HepG2 (cell line): ENCODE results near the gene IMPDH2. TPM values are rescaled to one million over a fixed set of nuclear protein-coding genes. Genes with fewer than 3 reads are reported as not detected.

Source experiments
- ATAC-seq: fragments of 200-7000 bp; cut with Tn5 transposase; 3 replicates; pipeline ENCODE4 v1.9.1; 2020; ENCODE audit warnings: mild to moderate bottlenecking, moderate library complexity
- Bru-seq: library from RNA; stranded (reverse); fragments of 400-500 nt; gene quantifications from one replicate; lab custom pipeline; 2021; lab: Mats Ljungman, UMichigan
- BruChase-seq, 2 experiments: library from RNA; stranded (reverse); fragments of 400-500 nt; gene quantifications; one replicate each; lab custom pipeline; 2021; lab: Mats Ljungman, UMichigan
- BruUV-seq: library from RNA; stranded (reverse); fragments of 400-500 nt; replicated peaks from 2 replicates; lab custom pipeline; 2021; lab: Mats Ljungman, UMichigan
- CTCF ChIA-PET: fragments of 300-600 bp; formaldehyde crosslinking; extraction: SDS; loops from one replicate; lab custom pipeline; 2021; ENCODE audit warnings: low total read pairs, inconsistent platforms, low intra/inter-chr PET ratio; lab: Yijun Ruan, JAX
- POLR2A ChIA-PET: fragments of 350-600 bp; sonication (Branson Sonifier 250); formaldehyde crosslinking; loops from one replicate; lab custom pipeline; 2020; ENCODE audit warnings: antibody characterized with exemption, inconsistent platforms; lab: Yijun Ruan, JAX
- DNase-seq: peaks from one replicate; pipeline ENCODE4 v3.0.0-alpha.2; 2015; ENCODE audit warnings: low spot score
- FAIRE-seq: peaks from 3 replicates; lab custom pipeline; 2011; peaks lifted over from hg19 to GRCh38; lab: Jason Lieb, UNC
- H2AFZ ChIP-seq: one replicate; pipeline ENCODE4 v1.6.1; 2011; ENCODE audit warnings: low read length, inconsistent platforms
- H3K27ac ChIP-seq: fragments of 300-600 bp; 3 replicates; pipeline ENCODE4 v1.8.0; 2011; ENCODE audit warnings: mixed run types, mild to moderate bottlenecking, mixed read lengths, low read length, inconsistent platforms; ENCODE audit not compliant: insufficient read depth; ENCODE audit errors: extremely low read length
- H3K27me3 ChIP-seq, 2 experiments: fragments of 200-600 bp in 1 of 2; 2 replicates in 1 of 2; 3 replicates in 1 of 2; pipeline versions ENCODE4 v1.6.0 to v1.8.0; 2011; ENCODE audit warnings: low read length in 2 of 2, mild to moderate bottlenecking in 2 of 2, moderate library complexity in 2 of 2, inconsistent platforms in 1 of 2; ENCODE audit not compliant: insufficient read depth in 2 of 2, control insufficient read depth in 1 of 2
- H3K36me3 ChIP-seq, 2 experiments: fragments of 200-600 bp in 1 of 2; replicated peaks in 1 of 2; 2 replicates in 1 of 2; 3 replicates in 1 of 2; pipeline versions ENCODE4 v1.5.1 to v1.8.0; 2011; ENCODE audit warnings: low read length in 2 of 2, inconsistent platforms in 1 of 2; ENCODE audit not compliant: insufficient read depth in 2 of 2, control insufficient read depth in 1 of 2
- H3K4me1 ChIP-seq: 2 replicates; pipeline ENCODE4 v1.5.1; 2012; ENCODE audit warnings: low read length, inconsistent platforms; ENCODE audit not compliant: insufficient read depth
- H3K4me2 ChIP-seq: 2 replicates; pipeline ENCODE4 v1.6.0; 2011; ENCODE audit warnings: low read depth, low read length, inconsistent platforms
- H3K4me3 ChIP-seq, 3 experiments: fragments of 200-600 bp in 1 of 3; sonication (generic), shearing (Covaris generic) in 1 of 3; replicated peaks in 1 of 3; 2 replicates each; pipeline ENCODE4 v1.5.1; 2011 to 2016; ENCODE audit warnings: low read length in 3 of 3, inconsistent platforms in 2 of 3, low read depth in 2 of 3, mild to moderate bottlenecking in 2 of 3, control low read depth in 1 of 3, mixed read lengths in 1 of 3; ENCODE audit not compliant: insufficient read depth in 1 of 3
- H3K79me2 ChIP-seq: one replicate; pipeline ENCODE4 v1.6.1; 2011; ENCODE audit warnings: low read length, inconsistent platforms; ENCODE audit not compliant: insufficient read depth
- H3K9ac ChIP-seq: 2 replicates; pipeline ENCODE4 v1.6.0; 2011; ENCODE audit warnings: mild to moderate bottlenecking, low read depth, low read length, inconsistent platforms; ENCODE audit not compliant: insufficient read depth
- H3K9me3 ChIP-seq: 2 replicates; pipeline ENCODE4 v1.5.1; 2012; ENCODE audit warnings: mild to moderate bottlenecking, low read length
- H4K20me1 ChIP-seq: 2 replicates; pipeline ENCODE4 v1.6.0; 2011; ENCODE audit warnings: inconsistent platforms, mild to moderate bottlenecking, low read length, moderate library complexity; ENCODE audit not compliant: insufficient read depth
- ARID2 ChIP-seq: sonication (generic); formaldehyde crosslinking; IDR thresholded peaks from 2 replicates; pipeline ENCODE4 v1.8.1; 2022; ENCODE audit warnings: mild to moderate bottlenecking, missing genetic modification reagents, borderline replicate concordance
- IKZF1 ChIP-seq: fragments of 450-650 bp; IDR thresholded peaks from 2 replicates; pipeline ENCODE4 v1.7.1; 2016
- MAFF ChIP-seq: IDR thresholded peaks from 2 replicates; pipeline ENCODE4 v1.6.1; 2011; ENCODE audit warnings: low read depth, low read length, improper control_type of control experiment
- RBM22 ChIP-seq: fragments of 200-400 bp; formaldehyde crosslinking; optimal IDR thresholded peaks from 2 replicates; pipeline ENCODE3; 2017; ENCODE audit warnings: mild to moderate bottlenecking, low read length, moderate library complexity
- SMARCE1 ChIP-seq: fragments of 450-650 bp; IDR thresholded peaks from 2 replicates; pipeline ENCODE4 v1.6.1; 2017; ENCODE audit warnings: borderline replicate concordance
- ZFP36 ChIP-seq: fragments of 150-350 bp; IDR thresholded peaks from 2 replicates; pipeline ENCODE4 v1.6.1; 2018; ENCODE audit warnings: borderline replicate concordance, low read length, low read depth; ENCODE audit not compliant: partially characterized antibody
- ZNF160 ChIP-seq: sonication (generic); formaldehyde crosslinking; IDR thresholded peaks from 2 replicates; pipeline ENCODE4 v1.8.0; 2022; ENCODE audit warnings: mild to moderate bottlenecking, inconsistent platforms, missing genetic modification reagents
- ZNF225 ChIP-seq: sonication (generic); formaldehyde crosslinking; IDR thresholded peaks from 2 replicates; pipeline ENCODE4 v1.4.0; 2020; ENCODE audit warnings: mild to moderate bottlenecking, missing genetic modification reagents
- ZNF607 ChIP-seq: sonication (generic); formaldehyde crosslinking; IDR thresholded peaks from 2 replicates; pipeline ENCODE4 v1.5.1; 2020; ENCODE audit warnings: missing genetic modification reagents, mild to moderate bottlenecking, borderline replicate concordance
- ZNF615 ChIP-seq: sonication (generic); formaldehyde crosslinking; IDR thresholded peaks from 2 replicates; pipeline ENCODE4 v1.5.0; 2020; ENCODE audit warnings: mild to moderate bottlenecking, missing genetic modification reagents, borderline replicate concordance
- ZNF766 ChIP-seq: sonication (generic); formaldehyde crosslinking; IDR thresholded peaks from 2 replicates; pipeline ENCODE4 v1.5.0; 2020; ENCODE audit warnings: missing genetic modification reagents, borderline replicate concordance
- ZNF788 ChIP-seq: sonication (generic); formaldehyde crosslinking; IDR thresholded peaks from 2 replicates; pipeline ENCODE4 v1.5.0; 2020; ENCODE audit warnings: mild to moderate bottlenecking, missing genetic modification reagents, borderline replicate concordance
- WGBS: methylation state at CpG from one replicate; pipeline ENCODE4 v1.1.6; 2017; ENCODE audit warnings: low lambda C conversion rate; 5-methylcytosine and 5-hydroxymethylcytosine counted together
- in situ Hi-C: cut with HindIII; loops from 2 replicates; pipeline ENCODE4 v1.10.0; 2017; ENCODE audit warnings: low pct_unique_long_range_greater_than_20kb; ENCODE audit not compliant: extremely low pct_ligation_motif_present
- intact Hi-C: fragments of 100-400 bp; cut with micrococcal nuclease; formaldehyde crosslinking; loops from one replicate; pipeline ENCODE4 v1.10.0; 2022; ENCODE audit not compliant: unreplicated experiment
- long read RNA-seq, 2 experiments: library from RNA in 1 of 2; library from polyadenylated mRNA in 1 of 2; stranded (forward) in 1 of 2; unstranded in 1 of 2; transcript quantifications; one replicate each; pipeline ENCODE4 v2.0.0, GENCODE V29; 2019 to 2022
- polyA minus RNA-seq, 3 experiments: library from RNA; depleted of rRNA, polyadenylated mRNA; stranded (reverse); fragments of >200 nt; gene quantifications; 2 replicates each; pipeline ENCODE4 v1.2.3, GENCODE V29; 2011; ENCODE audit warnings: low replicate concordance in 1 of 3
- polyA plus RNA-seq, 8 experiments: library from polyadenylated mRNA; depleted of rRNA in 3 of 8; stranded (reverse) in 7 of 8; unstranded in 1 of 8; fragments of >200 nt; fragmentation: Illumina TruSeq in 4 of 8; extraction: Trizol in 4 of 8; gene quantifications; 2 replicates each; pipeline versions ENCODE4 v1.2.1 to v1.2.3, GENCODE V29; 2011 to 2016; ENCODE audit warnings: low read depth in 4 of 8, missing spikeins in 1 of 8, mixed read lengths in 1 of 8; ENCODE audit not compliant: insufficient read depth in 1 of 8
- total RNA-seq, 5 experiments: library from RNA; depleted of rRNA; stranded (reverse); fragments of >200 nt; fragmentation: Illumina TruSeq; extraction: Trizol; gene quantifications; 2 replicates each; pipeline ENCODE4 v1.2.3, GENCODE V29; 2016; ENCODE audit warnings: low read depth in 1 of 5
- TF ChIP-seq, protein P1 (sequence below): sonication (generic); formaldehyde crosslinking; IDR thresholded peaks from 2 replicates; pipeline ENCODE4 v1.5.0; 2020; ENCODE audit warnings: mild to moderate bottlenecking, missing genetic modification reagents, borderline replicate concordance

IMPDH2 gene
- total RNA-seq (2016; rRNA removed; fragmentation: Illumina TruSeq; extraction: Trizol) (260 and 344 TPM in 2 replicates), polyA plus RNA-seq (2011; rRNA removed) (248 and 252 TPM in 2 replicates), polyA minus RNA-seq (2011; rRNA and poly(A)+ RNA removed; ENCODE audit: low replicate concordance) (431 and 698 TPM in 2 replicates), Bru-seq, nascent RNA (percentile 84 among the genes with signal in this experiment), BruChase-seq, experiment 1, labeled RNA remaining after a 6-hour chase (percentile 94 among the genes with signal in this experiment), BruChase-seq, experiment 2, labeled RNA remaining after a 2-hour chase (percentile 88 among the genes with signal in this experiment)
- 94.1 and 106 TPM in 2 replicates for total RNA-seq (2016; cell fraction: cytosol; rRNA removed; fragmentation: Illumina TruSeq; extraction: Trizol; ENCODE audit: low read depth)
- 263 and 346 TPM in 2 replicates for total RNA-seq (2016; cell fraction: insoluble cytoplasmic fraction; rRNA removed; fragmentation: Illumina TruSeq; extraction: Trizol)
- total RNA-seq (2016; cell fraction: membrane; rRNA removed; fragmentation: Illumina TruSeq; extraction: Trizol), result 186 and 193 TPM in 2 replicates
- total RNA-seq (2016; cell fraction: nucleus; rRNA removed; fragmentation: Illumina TruSeq; extraction: Trizol), result 117 and 127 TPM in 2 replicates
- 227 and 254 TPM in 2 replicates for polyA plus RNA-seq (2011; cell fraction: cytosol; rRNA removed)
- polyA plus RNA-seq (2011; cell fraction: nucleus; rRNA removed), result 167 and 184 TPM in 2 replicates
- polyA plus RNA-seq (2012), result 171 and 213 TPM in 2 replicates
- 80.1 and 88.8 TPM in 2 replicates for polyA plus RNA-seq (2016; cell fraction: cytosol; fragmentation: Illumina TruSeq; extraction: Trizol; ENCODE audit: low read depth)
- polyA plus RNA-seq (2016; cell fraction: insoluble cytoplasmic fraction; fragmentation: Illumina TruSeq; extraction: Trizol; ENCODE audit: low read depth), result 319 and 340 TPM in 2 replicates
- polyA plus RNA-seq (2016; cell fraction: membrane; fragmentation: Illumina TruSeq; extraction: Trizol; ENCODE audit: low read depth), result 142 and 165 TPM in 2 replicates
- polyA plus RNA-seq (2016; cell fraction: nucleus; fragmentation: Illumina TruSeq; extraction: Trizol; ENCODE audit: insufficient read depth, low read depth), result 169 and 178 TPM in 2 replicates
- polyA minus RNA-seq (2011; cell fraction: cytosol; rRNA and poly(A)+ RNA removed), result 171 and 193 TPM in 2 replicates
- polyA minus RNA-seq (2011; cell fraction: nucleus; rRNA and poly(A)+ RNA removed), result 84.5 and 109 TPM in 2 replicates
- long read RNA-seq, experiment 1, transcript IMPDH2-201 (14 exons, 1,643 nt), result major isoform, 367 of 433 reads
- long read RNA-seq, experiment 1, partial matches to known transcripts, result 28 of 433 reads
- long read RNA-seq, experiment 1, other reads (novel, unspliced or antisense), result 38 of 433 reads
- long read RNA-seq, experiment 2, transcript IMPDH2-201 (14 exons, 1,643 nt), result major isoform, 422 of 600 reads
- long read RNA-seq, experiment 2, partial matches to known transcripts, result 114 of 600 reads
- long read RNA-seq, experiment 2, other reads (novel, unspliced or antisense), result 63 of 600 reads

DNA sequence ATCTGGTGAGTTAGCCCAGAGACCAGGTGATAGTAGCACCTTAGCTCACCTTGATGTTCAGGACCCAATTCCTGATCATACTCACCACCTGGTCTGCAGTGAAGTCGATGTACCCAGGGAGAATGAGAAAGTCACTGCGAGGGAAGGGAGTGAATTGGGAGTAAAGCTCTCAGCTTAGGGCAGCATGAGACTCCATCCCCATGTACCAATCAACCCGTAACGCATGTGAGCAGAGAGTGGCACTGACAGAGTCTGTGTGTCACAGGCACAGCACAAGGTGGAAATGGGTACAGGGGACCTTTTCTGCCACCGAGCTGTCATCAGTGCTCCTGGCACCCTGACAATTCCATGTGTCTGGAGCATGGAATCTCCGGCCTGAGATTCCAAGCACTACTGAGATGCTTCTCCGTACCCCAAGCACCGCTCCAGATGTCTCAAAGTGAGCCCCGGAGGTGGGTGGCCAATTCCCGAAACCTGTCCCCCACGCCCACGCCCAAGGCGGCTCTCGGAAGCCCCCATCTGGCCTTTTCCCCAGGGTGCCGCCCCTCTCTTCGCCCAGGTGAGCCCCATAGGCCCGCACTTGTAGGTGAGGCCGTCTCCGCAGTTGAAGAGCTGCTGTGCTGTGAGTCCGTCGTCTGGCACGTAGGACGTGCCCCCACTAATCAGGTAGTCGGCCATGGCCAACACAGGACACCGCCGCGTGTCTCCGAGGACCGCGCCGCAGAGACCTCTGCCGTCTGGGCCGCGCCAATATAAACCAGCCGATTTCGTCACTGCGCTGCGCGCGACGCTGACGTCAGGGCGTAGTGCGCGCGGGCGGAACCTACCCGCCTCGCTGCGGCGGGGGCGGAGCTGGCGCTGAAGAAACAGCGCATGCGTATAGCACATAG lies at the start of gene IMPDH2:
Gene IMPDH2, minus strand, starts transcription at position 726 of the 890 bp plus-strand sequence. Its CDS starts 48 bp downstream, at position 678.
- in situ Hi-C loops (no loop called here), intact Hi-C loops (no loop called here)
- peak; percentile 86 for ATAC-seq
- Histone ChIP-seq H4K20me1 (no peaks in the 10 kb centered on the region), H3K79me2 (peaks cover 13% of the 10 kb centered on the region), H3K4me1 (peaks cover 43% of the 10 kb centered on the region), H3K9me3 (no peaks in the 10 kb centered on the region), H3K4me2 (peak within 1 kb of the TSS; percentile 90), H2AFZ (no peak within 1 kb of the TSS), H3K27ac (peak within 1 kb of the TSS; percentile 63), H3K27me3 (no peaks in the 10 kb centered on the region), H3K36me3 (peaks cover 28 to 63% of the 10 kb centered on the region in 2 experiments), H3K9ac (peak within 1 kb of the TSS; percentile 83), H3K4me3 (peak within 1 kb of the TSS; percentile 56 to 78 (median 73))
- ChIA-PET POLR2A (interaction anchor here (0.6 to 2.3 kb wide), 31 partner anchors 8 to 465 kb away, joined by 3 to 40 read pairs (median 5); partner anchors contain the start of genes ARIH2, DALRD3, IP6K2 and KLHDC8B), CTCF (no interaction called here)
- BruUV-seq, result TSS peak; percentile 64
- 7% methylated on average over 9 of the region's 55 CpGs for WGBS
- peak; percentile 85 for FAIRE-seq
- DNase-seq, result peak; percentile 82
- peak; percentile 76; the same call in 1 of the 2 replicates for TF ChIP-seq ZNF160 (CRISPR knock-in tag)
- peak; percentile 73; the same call in 1 of the 2 replicates for TF ChIP-seq ZNF225
- TF ChIP-seq SMARCE1, result no peak
- peak; percentile 85; the same call in 1 of the 2 replicates for TF ChIP-seq ZNF788 (CRISPR knock-in tag)
- peak; percentile 100 for TF ChIP-seq RBM22
- no peak for TF ChIP-seq IKZF1
- TF ChIP-seq, protein P1, sequence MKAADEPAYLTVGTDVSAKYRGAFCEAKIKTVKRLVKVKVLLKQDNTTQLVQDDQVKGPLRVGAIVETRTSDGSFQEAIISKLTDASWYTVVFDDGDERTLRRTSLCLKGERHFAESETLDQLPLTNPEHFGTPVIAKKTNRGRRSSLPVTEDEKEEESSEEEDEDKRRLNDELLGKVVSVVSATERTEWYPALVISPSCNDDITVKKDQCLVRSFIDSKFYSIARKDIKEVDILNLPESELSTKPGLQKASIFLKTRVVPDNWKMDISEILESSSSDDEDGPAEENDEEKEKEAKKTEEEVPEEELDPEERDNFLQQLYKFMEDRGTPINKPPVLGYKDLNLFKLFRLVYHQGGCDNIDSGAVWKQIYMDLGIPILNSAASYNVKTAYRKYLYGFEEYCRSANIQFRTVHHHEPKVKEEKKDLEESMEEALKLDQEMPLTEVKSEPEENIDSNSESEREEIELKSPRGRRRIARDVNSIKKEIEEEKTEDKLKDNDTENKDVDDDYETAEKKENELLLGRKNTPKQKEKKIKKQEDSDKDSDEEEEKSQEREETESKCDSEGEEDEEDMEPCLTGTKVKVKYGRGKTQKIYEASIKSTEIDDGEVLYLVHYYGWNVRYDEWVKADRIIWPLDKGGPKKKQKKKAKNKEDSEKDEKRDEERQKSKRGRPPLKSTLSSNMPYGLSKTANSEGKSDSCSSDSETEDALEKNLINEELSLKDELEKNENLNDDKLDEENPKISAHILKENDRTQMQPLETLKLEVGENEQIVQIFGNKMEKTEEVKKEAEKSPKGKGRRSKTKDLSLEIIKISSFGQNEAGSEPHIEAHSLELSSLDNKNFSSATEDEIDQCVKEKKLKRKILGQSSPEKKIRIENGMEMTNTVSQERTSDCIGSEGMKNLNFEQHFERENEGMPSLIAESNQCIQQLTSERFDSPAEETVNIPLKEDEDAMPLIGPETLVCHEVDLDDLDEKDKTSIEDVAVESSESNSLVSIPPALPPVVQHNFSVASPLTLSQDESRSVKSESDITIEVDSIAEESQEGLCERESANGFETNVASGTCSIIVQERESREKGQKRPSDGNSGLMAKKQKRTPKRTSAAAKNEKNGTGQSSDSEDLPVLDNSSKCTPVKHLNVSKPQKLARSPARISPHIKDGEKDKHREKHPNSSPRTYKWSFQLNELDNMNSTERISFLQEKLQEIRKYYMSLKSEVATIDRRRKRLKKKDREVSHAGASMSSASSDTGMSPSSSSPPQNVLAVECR (CRISPR knock-in tag), result peak; percentile 96
- TF ChIP-seq MAFF, result no peak
- peak; percentile 81; the same call in 1 of the 2 replicates for TF ChIP-seq ZNF766
- TF ChIP-seq ARID2 (CRISPR knock-in tag), result peak; percentile 39; the same call in 1 of the 2 replicates
- TF ChIP-seq ZNF607 (CRISPR knock-in tag), result no peak
- TF ChIP-seq ZFP36, result no peak
- peak; percentile 84; the same call in 1 of the 2 replicates for TF ChIP-seq ZNF615
